Cortex of kidney (tissue), 1 donor: ENCODE data around the gene AQP12B.

Experiments used
- DNase-seq: peaks from one replicate; lab custom pipeline; 2025; lab: John Stamatoyannopoulos, UW

AQP12B gene

DNA sequence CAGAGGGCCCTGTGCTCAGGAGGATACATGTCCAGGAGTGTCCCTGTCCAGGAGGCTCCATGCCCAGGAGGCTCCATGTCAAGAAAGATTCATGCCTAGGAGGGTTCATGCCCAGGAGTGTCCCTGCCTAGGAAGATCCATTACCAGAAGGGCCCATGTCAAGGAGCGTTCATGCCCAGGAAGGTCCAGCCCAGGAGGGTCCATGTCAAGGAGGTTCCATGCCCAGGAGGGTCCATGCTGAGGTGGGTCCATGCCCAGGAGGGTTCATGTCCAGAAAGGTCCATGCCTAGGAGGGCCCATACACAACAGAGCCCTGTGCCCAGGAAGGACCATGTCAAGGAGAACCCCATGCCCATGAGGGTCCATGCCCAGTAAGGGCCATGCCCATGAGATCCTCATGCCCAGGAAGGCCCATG lies 50.4 kb downstream of the AQP12B start:
- no peak for DNase-seq

DNA sequence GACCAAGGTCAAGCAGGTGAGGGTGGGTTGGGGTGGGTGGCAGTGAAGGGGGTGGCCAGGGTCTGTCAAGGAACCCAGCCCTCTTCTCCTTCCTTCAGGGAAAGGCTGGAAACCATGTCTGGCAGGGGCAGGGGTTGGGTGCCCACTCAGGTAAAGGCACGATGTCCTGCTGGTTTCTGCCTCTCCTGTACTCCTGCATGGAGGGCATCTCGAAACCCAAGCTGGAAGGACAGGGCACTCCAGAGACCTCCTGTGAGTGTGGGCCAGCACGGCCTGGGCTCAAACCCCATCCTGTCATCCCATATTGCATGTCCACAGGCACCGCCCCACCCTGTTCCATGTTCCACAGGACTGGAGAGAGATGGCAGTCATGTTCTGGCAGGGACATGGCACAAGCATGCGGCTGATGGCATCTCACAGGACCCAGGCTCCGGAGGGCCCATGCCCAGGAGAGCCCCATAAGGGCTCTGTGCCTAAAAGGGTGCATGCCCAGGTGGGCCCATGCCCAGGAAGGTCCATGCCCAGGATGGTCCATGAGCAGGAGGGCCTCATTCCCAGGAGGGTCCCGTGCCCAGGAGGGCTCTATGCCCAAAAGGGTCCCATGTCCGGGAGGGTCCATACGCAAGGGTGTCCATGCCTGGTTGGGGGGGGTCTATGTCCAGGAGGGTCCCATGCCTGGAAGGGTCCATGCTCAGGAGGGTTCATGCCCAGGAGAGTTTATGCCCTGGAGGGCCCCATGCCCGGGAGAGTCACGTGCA lies 51.0 kb downstream of the AQP12B start:
- DNase-seq: no peak

DNA sequence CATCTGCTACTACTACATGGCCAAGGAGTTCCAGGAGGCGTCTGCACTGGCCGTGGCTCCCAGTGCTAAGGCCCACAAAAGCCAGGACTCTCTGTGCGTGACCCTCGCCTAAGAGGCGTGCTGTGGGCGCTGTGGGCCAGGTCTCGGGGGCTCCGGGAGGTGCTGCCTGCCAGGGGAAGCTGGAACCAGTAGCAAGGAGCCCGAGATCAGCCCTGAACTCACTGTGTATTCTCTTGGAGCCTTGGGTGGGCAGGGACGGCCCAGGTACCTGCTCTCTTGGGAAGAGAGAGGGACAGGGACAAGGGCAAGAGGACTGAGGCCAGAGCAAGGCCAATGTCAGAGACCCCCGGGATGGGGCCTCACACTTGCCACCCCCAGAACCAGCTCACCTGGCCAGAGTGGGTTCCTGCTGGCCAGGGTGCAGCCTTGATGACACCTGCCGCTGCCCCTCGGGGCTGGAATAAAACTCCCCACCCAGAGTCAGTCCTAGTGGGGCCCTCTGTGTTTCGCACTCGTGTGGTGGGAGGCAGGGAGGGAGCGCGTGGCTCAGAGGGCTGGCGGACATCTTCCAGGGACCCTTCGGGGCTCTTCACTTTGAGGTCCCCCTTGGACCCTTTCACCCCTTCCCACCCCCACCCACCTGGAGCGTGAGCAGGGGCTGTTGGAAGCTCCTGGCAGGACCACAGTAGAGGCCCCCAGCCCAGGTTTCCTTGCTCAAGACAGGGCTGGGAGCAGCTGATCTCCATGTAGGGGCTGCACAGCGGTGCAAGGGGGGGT lies 51.7 kb downstream of the AQP12B start:
- DNase-seq: no peak

DNA sequence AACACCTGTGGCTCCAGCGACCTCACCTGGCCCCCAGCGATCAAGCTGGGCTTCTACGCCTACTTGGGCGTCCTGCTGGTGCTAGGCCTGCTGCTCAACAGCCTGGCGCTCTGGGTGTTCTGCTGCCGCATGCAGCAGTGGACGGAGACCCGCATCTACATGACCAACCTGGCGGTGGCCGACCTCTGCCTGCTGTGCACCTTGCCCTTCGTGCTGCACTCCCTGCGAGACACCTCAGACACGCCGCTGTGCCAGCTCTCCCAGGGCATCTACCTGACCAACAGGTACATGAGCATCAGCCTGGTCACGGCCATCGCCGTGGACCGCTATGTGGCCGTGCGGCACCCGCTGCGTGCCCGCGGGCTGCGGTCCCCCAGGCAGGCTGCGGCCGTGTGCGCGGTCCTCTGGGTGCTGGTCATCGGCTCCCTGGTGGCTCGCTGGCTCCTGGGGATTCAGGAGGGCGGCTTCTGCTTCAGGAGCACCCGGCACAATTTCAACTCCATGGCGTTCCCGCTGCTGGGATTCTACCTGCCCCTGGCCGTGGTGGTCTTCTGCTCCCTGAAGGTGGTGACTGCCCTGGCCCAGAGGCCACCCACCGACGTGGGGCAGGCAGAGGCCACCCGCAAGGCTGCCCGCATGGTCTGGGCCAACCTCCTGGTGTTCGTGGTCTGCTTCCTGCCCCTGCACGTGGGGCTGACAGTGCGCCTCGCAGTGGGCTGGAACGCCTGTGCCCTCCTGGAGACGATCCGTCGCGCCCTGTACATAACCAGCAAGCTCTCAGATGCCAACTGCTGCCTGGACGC lies 52.5 kb downstream of the AQP12B start:
- DNase-seq: no peak

DNA sequence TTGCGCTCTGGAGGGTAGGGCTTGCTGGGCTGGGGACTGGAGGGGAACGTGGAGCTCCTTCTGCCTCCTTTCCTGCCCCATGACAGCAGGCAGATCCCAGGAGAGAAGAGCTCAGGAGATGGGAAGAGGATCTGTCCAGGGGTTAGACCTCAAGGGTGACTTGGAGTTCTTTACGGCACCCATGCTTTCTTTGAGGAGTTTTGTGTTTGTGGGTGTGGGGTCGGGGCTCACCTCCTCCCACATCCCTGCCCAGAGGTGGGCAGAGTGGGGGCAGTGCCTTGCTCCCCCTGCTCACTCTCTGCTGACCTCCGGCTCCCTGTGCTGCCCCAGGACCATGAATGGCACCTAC lies 53.1 kb downstream of the AQP12B start:
- no peak for DNase-seq

DNA sequence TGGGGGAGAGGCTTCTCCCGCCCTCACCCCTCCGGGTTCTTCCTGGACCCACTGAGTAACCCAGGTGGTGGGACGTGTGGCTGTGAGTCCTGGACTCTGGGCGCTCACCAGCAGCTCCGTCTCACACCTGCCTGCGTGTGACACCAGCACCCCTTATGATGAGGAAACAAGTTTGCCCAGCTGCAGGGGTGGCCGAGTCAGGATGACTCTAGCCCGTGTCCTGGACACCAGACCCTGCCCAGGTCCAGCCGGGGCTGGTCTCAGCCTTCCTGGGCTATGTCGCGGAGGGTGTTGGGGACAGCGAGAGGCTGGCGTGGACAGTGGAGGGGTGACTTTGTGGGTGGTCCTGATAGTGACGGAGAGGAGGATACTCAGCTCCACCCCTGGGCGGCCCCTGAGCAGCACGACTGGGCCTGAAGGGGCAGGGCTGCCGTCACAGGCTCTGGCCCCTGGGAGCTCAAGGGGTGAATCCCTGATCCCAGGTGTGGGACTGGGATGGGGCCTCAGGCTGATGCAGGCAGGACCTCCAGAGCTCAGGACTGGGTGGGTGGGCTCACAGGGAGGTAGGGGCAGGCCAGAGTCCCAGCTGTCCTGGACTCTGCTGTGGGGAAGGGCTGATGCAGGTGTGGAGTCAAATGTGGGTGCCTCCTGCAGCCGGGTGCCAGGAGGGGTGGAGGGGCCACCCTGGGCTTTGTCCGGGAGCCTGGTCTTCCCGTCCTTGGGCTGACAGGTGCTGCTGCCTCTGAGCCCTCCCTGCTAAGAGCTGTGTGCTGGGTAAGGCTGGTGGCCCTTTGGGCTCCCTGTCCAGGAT lies 53.7 kb downstream of the AQP12B start:
- no peak for DNase-seq

DNA sequence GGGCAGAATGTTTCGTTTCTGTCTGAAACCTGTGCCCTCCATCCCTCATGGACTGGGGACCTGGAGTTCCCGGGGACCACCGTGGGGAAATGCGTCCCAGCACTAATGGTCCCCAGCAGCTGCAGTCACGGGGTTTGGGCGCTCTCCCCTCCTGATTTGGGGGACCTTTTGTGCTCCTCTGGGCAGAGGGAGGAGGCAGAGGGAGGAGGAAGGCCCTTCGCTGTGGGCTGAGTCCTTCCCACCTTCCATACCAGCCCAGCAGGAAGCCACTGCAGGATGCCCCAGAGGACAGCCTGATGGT lies 54.2 kb downstream of the AQP12B start:
- DNase-seq: no peak

DNA sequence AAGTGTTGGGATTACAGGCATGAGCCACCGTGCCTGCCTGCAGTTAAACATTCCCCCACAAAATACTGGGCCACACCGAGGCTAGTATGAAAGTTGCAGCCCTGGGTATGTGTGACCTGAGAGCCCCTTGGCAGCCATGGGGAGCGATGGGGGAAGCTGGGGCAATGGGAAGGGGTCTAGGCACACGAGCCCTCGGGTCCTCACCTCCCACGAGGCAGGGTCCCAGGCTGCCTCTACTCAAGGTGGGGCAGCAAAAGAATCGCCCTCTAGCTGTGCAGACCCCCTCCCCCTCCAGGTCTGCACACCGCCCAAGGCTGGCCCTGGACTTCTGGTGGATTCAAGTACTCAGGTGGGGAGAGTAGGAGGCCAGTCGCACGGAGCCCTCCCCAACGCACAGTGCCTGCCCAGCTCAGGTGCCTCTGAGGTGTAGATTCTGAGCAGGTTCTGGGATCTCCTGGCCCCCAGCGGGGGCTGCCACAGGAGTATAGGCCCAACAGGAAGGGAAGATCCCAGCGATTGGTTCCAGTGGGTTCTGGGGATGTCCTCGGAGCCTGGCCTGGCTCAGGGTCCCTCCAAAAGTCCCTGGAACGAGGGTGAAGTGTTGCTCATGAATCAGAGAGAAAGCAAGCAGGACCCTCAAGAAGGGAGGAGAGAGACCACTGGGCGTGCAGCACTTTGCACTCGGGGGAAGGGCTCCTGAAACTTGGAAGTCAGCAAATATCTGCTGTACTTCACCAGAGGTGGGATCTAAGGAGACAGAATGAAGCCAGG lies 54.8 kb downstream of the AQP12B start:
- DNase-seq: no peak

DNA sequence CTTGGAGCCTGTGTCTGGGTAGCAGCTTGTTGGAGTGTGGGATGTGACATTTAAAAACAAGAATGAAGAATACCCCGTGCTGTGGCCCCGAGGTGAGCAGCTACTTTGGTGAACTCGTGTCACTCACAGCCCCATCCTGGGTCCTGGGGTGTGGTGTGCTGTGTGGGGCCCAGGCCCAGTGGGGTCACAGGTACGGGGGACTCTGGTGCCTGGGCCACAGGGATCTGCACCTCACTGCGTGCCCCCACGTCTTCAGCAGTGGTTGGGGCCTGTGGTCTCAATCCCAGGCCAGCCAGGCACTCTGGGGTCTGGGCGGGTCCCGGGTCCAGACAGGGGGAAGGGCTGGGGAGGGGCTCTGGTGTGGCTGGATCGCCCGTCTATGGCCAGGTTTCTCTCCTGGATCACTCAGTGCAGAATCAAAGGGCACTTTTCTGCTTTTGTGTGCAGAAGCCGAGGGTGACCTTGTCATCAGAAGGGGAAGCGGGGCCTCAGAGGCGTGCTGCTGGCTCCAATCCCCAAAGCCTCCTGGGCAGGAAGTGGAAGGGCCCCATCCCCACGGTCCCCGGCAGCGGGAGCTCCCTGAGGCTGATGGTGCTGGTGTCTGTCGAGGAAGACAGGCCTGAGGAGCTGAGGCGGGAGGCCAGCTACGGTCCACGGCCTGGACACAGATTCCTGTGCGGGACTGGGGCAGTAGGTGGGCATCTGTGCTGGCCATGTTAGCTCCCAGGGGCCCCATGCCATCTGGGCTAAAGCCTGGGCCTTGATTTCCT lies 56.0 kb downstream of the AQP12B start:
- no peak for DNase-seq
